ENCODE results near the gene ANKRD39.
A peak's percentile ranks its signal among the peaks of the same experiment; 100 is the strongest.

Gene ANKRD39

GRCh38 chr2:96817882-96818281, 39.9 kb downstream of the ANKRD39 start:
- no peak for TF ChIP-seq CREB1 (IDR thresholded peaks at IDR 0.05; ENCODE audit: low read depth)
- no peak for TF ChIP-seq NFIC (IDR thresholded peaks at IDR 0.05)
- no peak for TF ChIP-seq CEBPB (IDR thresholded peaks at IDR 0.05)
- TF ChIP-seq ZBTB7A (IDR thresholded peaks at IDR 0.05; ENCODE audit: low read depth) = no peak
- no peak for TF ChIP-seq REST (IDR thresholded peaks at IDR 0.05; ENCODE audit: low read depth)
- TF ChIP-seq TAF1 (IDR thresholded peaks at IDR 0.05; ENCODE audit: low read depth) = no peak
- TF ChIP-seq MAX (IDR thresholded peaks at IDR 0.05) = no peak

GRCh38 chr2:96816836-96817702, 40.7 kb downstream of the ANKRD39 start:
- TF ChIP-seq RAD21 (IDR thresholded peaks at IDR 0.05; ENCODE audit: low read depth) = no peak
- TF ChIP-seq REST (IDR thresholded peaks at IDR 0.05; ENCODE audit: low read depth) = peak; percentile 20; the same call in 1 of the 2 replicates
- no peak for TF ChIP-seq TCF12 (IDR thresholded peaks at IDR 0.05; ENCODE audit: low read depth)
- peak; percentile 73 for TF ChIP-seq MAX (IDR thresholded peaks at IDR 0.05)

GRCh38 chr2:96816127-96816835, 41.5 kb downstream of the ANKRD39 start, which contains the start of gene CNNM3:
Gene CNNM3 (plus strand): TSS chr2:96816268. CDS start chr2:96816278, 10 bp downstream.
- TF ChIP-seq CEBPB (IDR thresholded peaks at IDR 0.05) (no peak), EGR1 (IDR thresholded peaks at IDR 0.05) (peak; percentile 65; the same call in 1 of the 2 replicates), TAF1 (IDR thresholded peaks at IDR 0.05; ENCODE audit: low read depth) (peak; percentile 60; the same call in 1 of the 2 replicates), ZBTB7A (IDR thresholded peaks at IDR 0.05; ENCODE audit: low read depth) (peak; percentile 33), EP300 (IDR thresholded peaks at IDR 0.05; ENCODE audit: borderline replicate concordance) (peak; percentile 34; the same call in 1 of the 2 replicates), TCF12 (IDR thresholded peaks at IDR 0.05; ENCODE audit: low read depth) (peak; percentile 13; the same call in 1 of the 2 replicates), NFIC (IDR thresholded peaks at IDR 0.05) (no peak), MAX (IDR thresholded peaks at IDR 0.05) (peak; percentile 21; the same call in 1 of the 2 replicates), FOXM1 (IDR thresholded peaks at IDR 0.05; ENCODE audit: borderline replicate concordance, low read depth) (no peak), REST (IDR thresholded peaks at IDR 0.05; ENCODE audit: low read depth) (no peak), RAD21 (IDR thresholded peaks at IDR 0.05; ENCODE audit: low read depth) (no peak), YY1 (IDR thresholded peaks at IDR 0.05; ENCODE audit: low read depth) (peak; percentile 89), TEAD4 (IDR thresholded peaks at IDR 0.05) (no peak), CREB1 (IDR thresholded peaks at IDR 0.05; ENCODE audit: low read depth) (no peak), USF1 (IDR thresholded peaks at IDR 0.05) (no peak)
